CD14-positive monocyte (primary cell): Measurements from ENCODE around the gene TEX261. TPM values are rescaled to one million over a fixed set of nuclear protein-coding genes. Genes with fewer than 3 reads are reported as not detected.

Experiments used
- DNase-seq, 3 donors: peaks; one replicate each; pipeline ENCODE4 v3.0.0-alpha.2; 2011 to 2022
- H2AFZ ChIP-seq: 2 replicates; pipeline ENCODE4 v1.6.0; 2012; ENCODE audit warnings: mild to moderate bottlenecking, low read depth, low read length, inconsistent platforms; ENCODE audit not compliant: insufficient read depth, poor library complexity, severe bottlenecking
- H3K27ac ChIP-seq, 2 donors: 1 replicate in 1 of 2; 2 replicates in 1 of 2; pipeline ENCODE4 v1.5.1; 2012 to 2013; ENCODE audit warnings: low read length in 2 of 2, control low read depth in 1 of 2, inconsistent platforms in 1 of 2, low read depth in 1 of 2, mild to moderate bottlenecking in 1 of 2
- H3K27me3 ChIP-seq, 2 donors: one replicate each; pipeline versions ENCODE4 v1.6.0 to v1.6.1; 2011 to 2013; ENCODE audit warnings: low read length in 2 of 2; ENCODE audit not compliant: control insufficient read depth in 2 of 2, insufficient read depth in 2 of 2
- H3K36me3 ChIP-seq, 2 donors: replicated peaks in 1 of 2; 1 replicate in 1 of 2; 2 replicates in 1 of 2; pipeline versions ENCODE4 v1.5.1 to v1.6.1; 2012 to 2013; ENCODE audit warnings: low read length in 2 of 2, control low read depth in 1 of 2, inconsistent platforms in 1 of 2, mild to moderate bottlenecking in 1 of 2; ENCODE audit not compliant: insufficient read depth in 2 of 2, control insufficient read depth in 1 of 2
- H3K4me1 ChIP-seq, 2 donors: 1 replicate in 1 of 2; 2 replicates in 1 of 2; pipeline versions ENCODE4 v1.5.1 to v1.6.1; 2012 to 2013; ENCODE audit warnings: low read length in 2 of 2, control low read depth in 1 of 2, inconsistent platforms in 1 of 2, mild to moderate bottlenecking in 1 of 2, moderate library complexity in 1 of 2; ENCODE audit not compliant: insufficient read depth in 2 of 2, control insufficient read depth in 1 of 2
- H3K4me2 ChIP-seq: replicated peaks from 2 replicates; pipeline ENCODE3; 2012; ENCODE audit warnings: low read length, moderate library complexity, mild to moderate bottlenecking; ENCODE audit not compliant: poor library complexity, severe bottlenecking; ENCODE audit errors: extremely low read depth
- H3K4me3 ChIP-seq, 3 experiments: fragments of 200-600 bp in 1 of 3; sonication (generic) in 1 of 3; replicated peaks in 1 of 3; 1 replicate in 2 of 3; 2 replicates in 1 of 3; pipeline ENCODE4 v1.5.1; 2011 to 2013; ENCODE audit warnings: low read length in 3 of 3, mild to moderate bottlenecking in 3 of 3, control low read depth in 2 of 3, low read depth in 2 of 3, inconsistent platforms in 1 of 3, moderate library complexity in 1 of 3
- H3K79me2 ChIP-seq: 2 replicates; pipeline ENCODE4 v1.6.0; 2012; ENCODE audit warnings: mild to moderate bottlenecking, control low read depth, inconsistent platforms, low read length, moderate library complexity; ENCODE audit not compliant: insufficient read depth
- H3K9ac ChIP-seq: 2 replicates; pipeline ENCODE4 v1.6.0; 2017; ENCODE audit warnings: low read length, mild to moderate bottlenecking; ENCODE audit not compliant: insufficient read depth, poor library complexity, severe bottlenecking
- H3K9me3 ChIP-seq, 2 donors: replicated peaks in 1 of 2; 1 replicate in 1 of 2; 2 replicates in 1 of 2; pipeline versions ENCODE4 v1.5.1 to v1.6.1; 2012 to 2013; ENCODE audit warnings: low read length in 2 of 2, control low read depth in 1 of 2; ENCODE audit not compliant: control insufficient read depth in 1 of 2, insufficient read depth in 1 of 2
- H4K20me1 ChIP-seq: 2 replicates; pipeline ENCODE4 v1.6.0; 2012; ENCODE audit warnings: mild to moderate bottlenecking, low read length, control low read depth, moderate library complexity; ENCODE audit not compliant: insufficient read depth
- H3K27ac Mint-ChIP-seq, 7 donors: one replicate each; pipeline ENCODE4 v1.8.0; 2020; ENCODE audit warnings: mild to moderate bottlenecking in 7 of 7, mixed read lengths in 7 of 7, moderate library complexity in 6 of 7, inconsistent platforms in 2 of 7
- H3K27me3 Mint-ChIP-seq, 3 donors: one replicate each; pipeline ENCODE4 v1.8.0; 2021 to 2022; ENCODE audit warnings: low read depth in 3 of 3, mild to moderate bottlenecking in 3 of 3, mixed read lengths in 3 of 3, moderate library complexity in 3 of 3, inconsistent platforms in 1 of 3
- H3K36me3 Mint-ChIP-seq, 2 donors: one replicate each; pipeline ENCODE4 v1.8.0; 2020; ENCODE audit warnings: mixed read lengths in 2 of 2, inconsistent platforms in 1 of 2, mild to moderate bottlenecking in 1 of 2
- H3K4me1 Mint-ChIP-seq: one replicate; pipeline ENCODE4 v1.8.0; 2020; ENCODE audit warnings: mild to moderate bottlenecking, mixed read lengths
- H3K4me3 Mint-ChIP-seq, 2 donors: one replicate each; pipeline ENCODE4 v1.8.0; 2020; ENCODE audit warnings: mild to moderate bottlenecking in 2 of 2, mixed read lengths in 2 of 2, moderate library complexity in 1 of 2
- H3K9me3 Mint-ChIP-seq, 7 donors: one replicate each; pipeline ENCODE4 v1.8.0; 2020 to 2022; ENCODE audit warnings: mixed read lengths in 7 of 7, mild to moderate bottlenecking in 6 of 7, moderate library complexity in 6 of 7, inconsistent platforms in 2 of 7
- WGBS: methylation state at CpG from one replicate; pipeline ENCODE4 v1.1.5; 2013; ENCODE audit warnings: missing lambda C conversion rate; ENCODE audit not compliant: insufficient coverage; 5-methylcytosine and 5-hydroxymethylcytosine counted together
- intact Hi-C, 2 donors: fragments of 100-400 bp; cut with micrococcal nuclease; formaldehyde crosslinking; loops; one replicate each; pipeline versions ENCODE4 v1.15.0 to v1.15.1; 2023
- polyA plus RNA-seq, 3 donors: library from polyadenylated mRNA; depleted of rRNA in 1 of 3; unstranded in 2 of 3; stranded (reverse) in 1 of 3; fragments of 300-500 nt in 2 of 3; fragments of >200 nt in 1 of 3; fragmentation: Illumina TruSeq in 2 of 3; gene quantifications; 1 replicate in 2 of 3; 2 replicates in 1 of 3; pipeline ENCODE4 v1.2.3, GENCODE V29; 2012 to 2021
- TF ChIP-seq, protein P1 (sequence below): fragments of 200-600 bp; IDR thresholded peaks from one replicate; pipeline ENCODE4 v1.8.0; 2022; ENCODE audit warnings: antibody characterized with exemption, mild to moderate bottlenecking

Gene TEX261
- polyA plus RNA-seq, 3 donors: 20.1 to 32.2 (median 30.6) TPM

GRCh38 chr2:70988726-70989648, 5.7 kb downstream of the TEX261 start:
- Mint-ChIP-seq H3K27ac (peak overlapping the region in 2 of 7 donors; percentile 8 to 62), H3K27me3 (peaks cover 0 to 2% (median 0%) of the 10 kb centered on the region in 3 donors), H3K4me3 (no peak overlapping the region), H3K9me3 (peaks cover 0 to 3% (median 0%) of the 10 kb centered on the region in 7 donors), H3K36me3 (peaks cover 64 to 74% of the 10 kb centered on the region in 2 donors), H3K4me1 (peaks cover 37% of the 10 kb centered on the region)
- peaks cover 60% of the 10 kb centered on the region for H4K20me1 ChIP-seq
- no peaks in the 10 kb centered on the region for H3K9me3 ChIP-seq
- 95% methylated on average over 13 of the region's 16 CpGs for WGBS
- TF ChIP-seq, protein P1, sequence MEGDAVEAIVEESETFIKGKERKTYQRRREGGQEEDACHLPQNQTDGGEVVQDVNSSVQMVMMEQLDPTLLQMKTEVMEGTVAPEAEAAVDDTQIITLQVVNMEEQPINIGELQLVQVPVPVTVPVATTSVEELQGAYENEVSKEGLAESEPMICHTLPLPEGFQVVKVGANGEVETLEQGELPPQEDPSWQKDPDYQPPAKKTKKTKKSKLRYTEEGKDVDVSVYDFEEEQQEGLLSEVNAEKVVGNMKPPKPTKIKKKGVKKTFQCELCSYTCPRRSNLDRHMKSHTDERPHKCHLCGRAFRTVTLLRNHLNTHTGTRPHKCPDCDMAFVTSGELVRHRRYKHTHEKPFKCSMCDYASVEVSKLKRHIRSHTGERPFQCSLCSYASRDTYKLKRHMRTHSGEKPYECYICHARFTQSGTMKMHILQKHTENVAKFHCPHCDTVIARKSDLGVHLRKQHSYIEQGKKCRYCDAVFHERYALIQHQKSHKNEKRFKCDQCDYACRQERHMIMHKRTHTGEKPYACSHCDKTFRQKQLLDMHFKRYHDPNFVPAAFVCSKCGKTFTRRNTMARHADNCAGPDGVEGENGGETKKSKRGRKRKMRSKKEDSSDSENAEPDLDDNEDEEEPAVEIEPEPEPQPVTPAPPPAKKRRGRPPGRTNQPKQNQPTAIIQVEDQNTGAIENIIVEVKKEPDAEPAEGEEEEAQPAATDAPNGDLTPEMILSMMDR: no peak
- no peak overlapping the region for H3K4me3 ChIP-seq
- H3K36me3 ChIP-seq: peaks cover 56 to 70% of the 10 kb centered on the region in 2 donors
- H3K79me2 ChIP-seq: peaks cover 26% of the 10 kb centered on the region
- peaks cover 19 to 24% of the 10 kb centered on the region in 2 donors for H3K4me1 ChIP-seq
- H3K4me2 ChIP-seq: no peak overlapping the region
- H3K27ac ChIP-seq: no peak overlapping the region
- H3K27me3 ChIP-seq: no peaks in the 10 kb centered on the region
- intact Hi-C loops: no loop called here
- no peak overlapping the region for H3K9ac ChIP-seq
- no peak for DNase-seq
- H2AFZ ChIP-seq: no peak overlapping the region

GRCh38 chr2:70988151-70988550, 6.5 kb downstream of the TEX261 start:
- Mint-ChIP-seq H3K4me3 (no peak overlapping the region), H3K9me3 (peaks cover 0 to 3% (median 0%) of the 10 kb centered on the region in 7 donors), H3K27me3 (peaks cover 0 to 1% (median 0%) of the 10 kb centered on the region in 3 donors), H3K36me3 (peaks cover 70 to 78% of the 10 kb centered on the region in 2 donors), H3K4me1 (peaks cover 29% of the 10 kb centered on the region), H3K27ac (no peak overlapping the region)
- H3K79me2 ChIP-seq: peaks cover 17% of the 10 kb centered on the region
- H3K4me2 ChIP-seq: no peak overlapping the region
- H3K9me3 ChIP-seq: no peaks in the 10 kb centered on the region
- WGBS: 100% methylated on average over 2 of the region's 4 CpGs
- H2AFZ ChIP-seq: no peak overlapping the region
- H3K4me3 ChIP-seq: no peak overlapping the region
- no peak overlapping the region for H3K9ac ChIP-seq
- no peak overlapping the region for H3K27ac ChIP-seq
- no peak for DNase-seq
- peaks cover 54% of the 10 kb centered on the region for H4K20me1 ChIP-seq
- TF ChIP-seq, protein P1: no peak
- H3K36me3 ChIP-seq: peaks cover 56 to 70% of the 10 kb centered on the region in 2 donors
- H3K27me3 ChIP-seq: no peaks in the 10 kb centered on the region
- intact Hi-C loops: no loop called here
- peaks cover 11 to 15% of the 10 kb centered on the region in 2 donors for H3K4me1 ChIP-seq
